Ishikawa (cell line): ENCODE results near the gene ARHGAP12.

Source experiments
- CEBPB ChIP-seq: IDR thresholded peaks from 2 replicates; pipeline ENCODE4 v1.6.1; 2012
- CREB1 ChIP-seq: IDR thresholded peaks from 2 replicates; pipeline ENCODE4 v1.6.1; 2012; ENCODE audit warnings: low read depth
- EGR1 ChIP-seq: IDR thresholded peaks from 2 replicates; pipeline ENCODE4 v1.6.1; 2012
- EP300 ChIP-seq: IDR thresholded peaks from 2 replicates; pipeline ENCODE4 v1.6.1; 2012; ENCODE audit warnings: borderline replicate concordance
- FOXM1 ChIP-seq: IDR thresholded peaks from 2 replicates; pipeline ENCODE4 v1.6.1; 2012; ENCODE audit warnings: low read depth, borderline replicate concordance
- MAX ChIP-seq: IDR thresholded peaks from 2 replicates; pipeline ENCODE4 v1.6.1; 2012
- NFIC ChIP-seq: IDR thresholded peaks from 2 replicates; pipeline ENCODE4 v1.6.1; 2012
- RAD21 ChIP-seq: IDR thresholded peaks from 2 replicates; pipeline ENCODE4 v1.6.1; 2012; ENCODE audit warnings: low read depth
- REST ChIP-seq: IDR thresholded peaks from 2 replicates; pipeline ENCODE4 v1.6.1; 2012; ENCODE audit warnings: low read depth, mild to moderate bottlenecking
- TAF1 ChIP-seq: IDR thresholded peaks from 2 replicates; pipeline ENCODE4 v1.6.1; 2012; ENCODE audit warnings: low read depth, mild to moderate bottlenecking
- TCF12 ChIP-seq: IDR thresholded peaks from 2 replicates; pipeline ENCODE4 v1.6.1; 2012; ENCODE audit warnings: low read depth
- TEAD4 ChIP-seq: IDR thresholded peaks from 2 replicates; pipeline ENCODE4 v1.6.1; 2012
- USF1 ChIP-seq: IDR thresholded peaks from 2 replicates; pipeline ENCODE4 v1.6.1; 2012
- YY1 ChIP-seq: IDR thresholded peaks from 2 replicates; pipeline ENCODE4 v1.6.1; 2012; ENCODE audit warnings: low read depth
- ZBTB7A ChIP-seq: IDR thresholded peaks from 2 replicates; pipeline ENCODE4 v1.6.1; 2012; ENCODE audit warnings: low read depth

The ARHGAP12 gene

GRCh38 chr10:31776159-31776558, 152.5 kb downstream of the ARHGAP12 start:
- TF ChIP-seq TCF12 (no peak), ZBTB7A (no peak), NFIC (no peak), MAX (no peak), TAF1 (no peak), CEBPB (no peak), FOXM1 (no peak)

- TF ChIP-seq TEAD4 (no peak), CREB1 (no peak), CEBPB (no peak), FOXM1 (no peak), MAX (no peak), ZBTB7A (no peak), REST (no peak), RAD21 (no peak), USF1 (no peak), YY1 (no peak), EP300 (no peak), EGR1 (no peak), TCF12 (no peak)
These were observed 153.5 kb downstream of the ARHGAP12 start for GRCh38 chr10:31774928-31775650.

- no peak for TF ChIP-seq USF1
- TF ChIP-seq TCF12, result no peak
- no peak for TF ChIP-seq CEBPB
- TF ChIP-seq YY1, result no peak
- no peak for TF ChIP-seq TAF1
- TF ChIP-seq ZBTB7A, result no peak
- TF ChIP-seq TEAD4, result no peak
- no peak for TF ChIP-seq REST
- TF ChIP-seq EGR1, result no peak
- TF ChIP-seq NFIC, result no peak
- TF ChIP-seq CREB1, result no peak
- TF ChIP-seq FOXM1, result no peak
- TF ChIP-seq EP300, result no peak
- TF ChIP-seq RAD21, result no peak
- no peak for TF ChIP-seq MAX
These were observed 154.2 kb downstream of the ARHGAP12 start for GRCh38 chr10:31774299-31774900.

- TF ChIP-seq MAX, result no peak
- TF ChIP-seq NFIC, result no peak
- no peak for TF ChIP-seq USF1
- no peak for TF ChIP-seq FOXM1
- no peak for TF ChIP-seq RAD21
- TF ChIP-seq TEAD4, result no peak
- no peak for TF ChIP-seq YY1
- no peak for TF ChIP-seq TCF12
- TF ChIP-seq EP300, result no peak
- TF ChIP-seq ZBTB7A, result no peak
- no peak for TF ChIP-seq CREB1
- no peak for TF ChIP-seq EGR1
- no peak for TF ChIP-seq TAF1
- no peak for TF ChIP-seq REST
- TF ChIP-seq CEBPB, result no peak
These were observed 154.8 kb downstream of the ARHGAP12 start for GRCh38 chr10:31773749-31774298.
